ENCODE data around the gene PRDX2. TPM values are rescaled to one million over a fixed set of nuclear protein-coding genes. Genes with fewer than 3 reads are reported as not detected.

The PRDX2 gene
- total and polyA plus RNA-seq, 10 of the 15 experiments (the other 5 are each of a cell fraction or from before 2014, with no cell fraction given) = 93.0 to 812 (median 344) TPM

- no peak for DNase-seq (ENCODE audit: low read depth, low spot score)
- WGBS (ENCODE audit: insufficient coverage, insufficient replicate concordance, low lambda C conversion rate, missing lambda C conversion rate) = 38% methylated on average over 43 of the region's 43 CpGs
- Histone ChIP-seq H3K9ac (ENCODE audit: control insufficient read depth, insufficient read depth, low read length) (no peak overlapping the region), H4K20me1 (ENCODE audit: control insufficient read depth, insufficient read depth) (no peaks in the 10 kb centered on the region; the same call in 1 of the 2 replicates), H3K36me3 (ENCODE audit: control insufficient read depth in 2 of 2, insufficient read depth in 2 of 2, low read length in 1 of 2) (no peaks in the 10 kb centered on the region), H3K4me3 (peak overlapping the region; percentile 51; the same call in 1 of the 2 replicates), H3K4me1 (ENCODE audit: control insufficient read depth, insufficient read depth, low read length) (peaks cover 7% of the 10 kb centered on the region; the same call in 1 of the 2 replicates), H2AFZ (ENCODE audit: control insufficient read depth, low read depth, low read length) (peak overlapping the region; percentile 25; the same call in 1 of the 2 replicates), H3K27me3 (replicated peaks in 1 of 2; ENCODE audit: control insufficient read depth in 2 of 2, insufficient read depth in 2 of 2, low read length in 1 of 2) (peaks cover 0 to 26% of the 10 kb centered on the region in 2 experiments), H3K4me2 (ENCODE audit: control insufficient read depth, insufficient read depth) (peak overlapping the region; percentile 15), H3K9me3 (replicated peaks; ENCODE audit: control insufficient read depth, insufficient read depth, low read length) (no peaks in the 10 kb centered on the region; the same call in 1 of the 3 replicates), H3K27ac (ENCODE audit: control insufficient read depth, insufficient read depth) (no peak overlapping the region), H3K79me2 (ENCODE audit: control insufficient read depth, insufficient read depth, low read length) (no peaks in the 10 kb centered on the region)
- FAIRE-seq = peak; percentile 7
- SMC1A ChIA-PET (ENCODE audit: uncharacterized antibody, unreplicated experiment) = no interaction called here
- intact Hi-C loops (cut with micrococcal nuclease; ENCODE audit: unreplicated experiment) (no loop called here), in situ Hi-C loops (cut with MboI) (no loop called here)
- RAD21 ChIA-PET (ENCODE audit: unreplicated experiment) = no interaction called here
- BruUV-seq (replicated peaks) = no TSS peak
- TF ChIP-seq FOXM1 (IDR thresholded peaks at IDR 0.05; ENCODE audit: low read depth, low read length) (no peak), SREBF2 (IDR thresholded peaks at IDR 0.05; ENCODE audit: low read length) (no peak), DPF2 (IDR thresholded peaks at IDR 0.05) (no peak), RCOR1 (conservative IDR thresholded peaks at IDR 0.05; ENCODE audit: low read depth, low read length) (no peak), HDGF (IDR thresholded peaks at IDR 0.05) (peak; percentile 60; the same call in 1 of the 2 replicates)
- CTCF ChIA-PET = no interaction called here
- POLR2A ChIA-PET = no interaction called here
- ATAC-seq = peak; percentile 65
Measured at GRCh38 chr19:12840091-12841079, 38.8 kb upstream of the PRDX2 start.

Data from GM12878 (cell line).